ENCODE measurements around the gene AUP1.

The AUP1 gene

GRCh38 chr2:74513605-74514367 is 15.7 kb downstream of the AUP1 start:
- no peak for DNase-seq (ENCODE audit: low spot score)

GRCh38 chr2:74512744-74513604 is 16.5 kb downstream of the AUP1 start:
- DNase-seq (ENCODE audit: low spot score): no peak

GRCh38 chr2:74511104-74511989 is 18.2 kb downstream of the AUP1 start:
- no peak for DNase-seq (ENCODE audit: low spot score)

GRCh38 chr2:74510272-74510671 is 19.2 kb downstream of the AUP1 start:
- no peak for DNase-seq (ENCODE audit: low spot score)

- DNase-seq (ENCODE audit: low spot score): peak; percentile 48
Observed at GRCh38 chr2:74507926-74508520, 21.5 kb downstream of the AUP1 start.

GRCh38 chr2:74507145-74507925 is 22.2 kb downstream of the AUP1 start, which contains the start of gene PCGF1:
Gene PCGF1 (minus strand): TSS chr2:74507695. CDS start chr2:74507668, 27 bp downstream.
- peak; percentile 99 for DNase-seq (ENCODE audit: low spot score)

- no peak for DNase-seq (ENCODE audit: low spot score)
Observed at GRCh38 chr2:74505448-74506246, 23.9 kb downstream of the AUP1 start.

- DNase-seq (ENCODE audit: low spot score): no peak
Observed at GRCh38 chr2:74504591-74504990, 24.9 kb downstream of the AUP1 start.

- DNase-seq (ENCODE audit: low spot score): no peak
Observed at GRCh38 chr2:74503506-74504475, 25.7 kb downstream of the AUP1 start.

GRCh38 chr2:74502720-74503505 is 26.6 kb downstream of the AUP1 start:
- DNase-seq (ENCODE audit: low spot score): no peak

- DNase-seq (ENCODE audit: low spot score): no peak
Observed at GRCh38 chr2:74502147-74502719, 27.3 kb downstream of the AUP1 start.

- no peak for DNase-seq (ENCODE audit: low spot score)
Observed at GRCh38 chr2:74501335-74502071, 28.0 kb downstream of the AUP1 start.

GRCh38 chr2:74500578-74500946 is 28.9 kb downstream of the AUP1 start:
- no peak for DNase-seq (ENCODE audit: low spot score)

GRCh38 chr2:74499940-74500577 is 29.4 kb downstream of the AUP1 start:
- no peak for DNase-seq (ENCODE audit: low spot score)

GRCh38 chr2:74499267-74499939 is 30.1 kb downstream of the AUP1 start, which contains the start of gene LBX2:
Gene LBX2 (minus strand): TSS chr2:74499603. CDS start chr2:74499537, 66 bp downstream.
- DNase-seq (ENCODE audit: low spot score): no peak
